HepG2 (cell line): Measurements from ENCODE around the gene SCN7A. TPM values are rescaled to one million over a fixed set of nuclear protein-coding genes. Genes with fewer than 3 reads are reported as not detected.

ENCODE experiments used
- ARID3A ChIP-seq: IDR thresholded peaks from 2 replicates; pipeline ENCODE4 v1.6.1; 2012; ENCODE audit warnings: low read depth, low read length, improper control_type of control experiment
- ARID5B ChIP-seq: IDR thresholded peaks from 2 replicates; pipeline ENCODE4 v1.4.0; 2020; ENCODE audit warnings: mild to moderate bottlenecking, missing genetic modification reagents
- BRCA1 ChIP-seq: sonication (generic); formaldehyde crosslinking; IDR thresholded peaks from 2 replicates; pipeline ENCODE4 v1.4.0; 2020; ENCODE audit warnings: missing genetic modification reagents
- CREB1 ChIP-seq, 2 experiments: fragments of 450-650 bp in 1 of 2; IDR thresholded peaks; 2 replicates each; pipeline ENCODE4 v1.6.1; 2016 to 2017; ENCODE audit warnings: control low read depth in 1 of 2, mild to moderate bottlenecking in 1 of 2, missing compliant biosample characterization in 1 of 2, missing genetic modification characterization in 1 of 2
- IKZF4 ChIP-seq: sonication (generic); formaldehyde crosslinking; IDR thresholded peaks from 2 replicates; pipeline ENCODE4 v1.5.1; 2020; ENCODE audit warnings: borderline replicate concordance, mild to moderate bottlenecking, low read depth, missing genetic modification reagents; ENCODE audit errors: not compliant biosample characterization
- KLF13 ChIP-seq: sonication (generic); formaldehyde crosslinking; IDR thresholded peaks from 2 replicates; pipeline ENCODE4 v1.4.0; 2020; ENCODE audit warnings: mild to moderate bottlenecking, missing genetic modification reagents
- MIER3 ChIP-seq: IDR thresholded peaks from 2 replicates; pipeline ENCODE4 v1.6.1; 2016; ENCODE audit warnings: missing compliant biosample characterization, borderline replicate concordance
- MLLT10 ChIP-seq: sonication (generic); formaldehyde crosslinking; IDR thresholded peaks from 2 replicates; pipeline ENCODE4 v1.4.0; 2020; ENCODE audit warnings: missing genetic modification reagents
- PHF20 ChIP-seq: sonication (generic); formaldehyde crosslinking; IDR thresholded peaks from 2 replicates; pipeline ENCODE4 v1.5.0; 2020; ENCODE audit warnings: mild to moderate bottlenecking, missing genetic modification reagents
- POLR2G ChIP-seq: fragments of 200-400 bp; formaldehyde crosslinking; IDR thresholded peaks from 2 replicates; pipeline ENCODE4 v1.6.1; 2018; ENCODE audit warnings: mild to moderate bottlenecking, low read depth, low read length, moderate library complexity
- THAP11 ChIP-seq: IDR thresholded peaks from 2 replicates; pipeline ENCODE4 v1.6.1; 2016; ENCODE audit warnings: missing biosample characterization, missing genetic modification reagents
- ZNF18 ChIP-seq: sonication (generic); formaldehyde crosslinking; IDR thresholded peaks from 2 replicates; pipeline ENCODE4 v1.8.0; 2022; ENCODE audit warnings: mild to moderate bottlenecking, missing genetic modification reagents; ENCODE audit not compliant: insufficient replicate concordance
- ZNF782 ChIP-seq: sonication (generic); formaldehyde crosslinking; IDR thresholded peaks from 2 replicates; pipeline ENCODE4 v1.4.0; 2020; ENCODE audit warnings: missing genetic modification reagents, mild to moderate bottlenecking, borderline replicate concordance
- polyA plus RNA-seq, 8 experiments: library from polyadenylated mRNA; depleted of rRNA in 3 of 8; stranded (reverse) in 7 of 8; unstranded in 1 of 8; fragments of >200 nt; fragmentation: Illumina TruSeq in 4 of 8; extraction: Trizol in 4 of 8; gene quantifications; 2 replicates each; pipeline versions ENCODE4 v1.2.1 to v1.2.3, GENCODE V29; 2011 to 2016; ENCODE audit warnings: low read depth in 4 of 8, missing spikeins in 1 of 8, mixed read lengths in 1 of 8; ENCODE audit not compliant: insufficient read depth in 1 of 8
- total RNA-seq, 5 experiments: library from RNA; depleted of rRNA; stranded (reverse); fragments of >200 nt; fragmentation: Illumina TruSeq; extraction: Trizol; gene quantifications; 2 replicates each; pipeline ENCODE4 v1.2.3, GENCODE V29; 2016; ENCODE audit warnings: low read depth in 1 of 5
- TF ChIP-seq, protein P1 (sequence below): sonication (generic); formaldehyde crosslinking; IDR thresholded peaks from 2 replicates; pipeline ENCODE4 v1.5.0; 2020; ENCODE audit warnings: mild to moderate bottlenecking, missing genetic modification reagents, borderline replicate concordance

SCN7A gene
- total and polyA plus RNA-seq, 2 of the 13 experiments (the other 11 are each of a cell fraction or from before 2014, with no cell fraction given) = 0.01 TPM; not detected in 1

- TF ChIP-seq, protein P1, sequence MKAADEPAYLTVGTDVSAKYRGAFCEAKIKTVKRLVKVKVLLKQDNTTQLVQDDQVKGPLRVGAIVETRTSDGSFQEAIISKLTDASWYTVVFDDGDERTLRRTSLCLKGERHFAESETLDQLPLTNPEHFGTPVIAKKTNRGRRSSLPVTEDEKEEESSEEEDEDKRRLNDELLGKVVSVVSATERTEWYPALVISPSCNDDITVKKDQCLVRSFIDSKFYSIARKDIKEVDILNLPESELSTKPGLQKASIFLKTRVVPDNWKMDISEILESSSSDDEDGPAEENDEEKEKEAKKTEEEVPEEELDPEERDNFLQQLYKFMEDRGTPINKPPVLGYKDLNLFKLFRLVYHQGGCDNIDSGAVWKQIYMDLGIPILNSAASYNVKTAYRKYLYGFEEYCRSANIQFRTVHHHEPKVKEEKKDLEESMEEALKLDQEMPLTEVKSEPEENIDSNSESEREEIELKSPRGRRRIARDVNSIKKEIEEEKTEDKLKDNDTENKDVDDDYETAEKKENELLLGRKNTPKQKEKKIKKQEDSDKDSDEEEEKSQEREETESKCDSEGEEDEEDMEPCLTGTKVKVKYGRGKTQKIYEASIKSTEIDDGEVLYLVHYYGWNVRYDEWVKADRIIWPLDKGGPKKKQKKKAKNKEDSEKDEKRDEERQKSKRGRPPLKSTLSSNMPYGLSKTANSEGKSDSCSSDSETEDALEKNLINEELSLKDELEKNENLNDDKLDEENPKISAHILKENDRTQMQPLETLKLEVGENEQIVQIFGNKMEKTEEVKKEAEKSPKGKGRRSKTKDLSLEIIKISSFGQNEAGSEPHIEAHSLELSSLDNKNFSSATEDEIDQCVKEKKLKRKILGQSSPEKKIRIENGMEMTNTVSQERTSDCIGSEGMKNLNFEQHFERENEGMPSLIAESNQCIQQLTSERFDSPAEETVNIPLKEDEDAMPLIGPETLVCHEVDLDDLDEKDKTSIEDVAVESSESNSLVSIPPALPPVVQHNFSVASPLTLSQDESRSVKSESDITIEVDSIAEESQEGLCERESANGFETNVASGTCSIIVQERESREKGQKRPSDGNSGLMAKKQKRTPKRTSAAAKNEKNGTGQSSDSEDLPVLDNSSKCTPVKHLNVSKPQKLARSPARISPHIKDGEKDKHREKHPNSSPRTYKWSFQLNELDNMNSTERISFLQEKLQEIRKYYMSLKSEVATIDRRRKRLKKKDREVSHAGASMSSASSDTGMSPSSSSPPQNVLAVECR (CRISPR knock-in tag) = no peak
- TF ChIP-seq MLLT10 (no peak), KLF13 (CRISPR knock-in tag) (no peak), ARID5B (CRISPR knock-in tag) (peak; percentile 18; the same call in 1 of the 2 replicates), PHF20 (no peak), POLR2G (no peak), ZNF18 (CRISPR knock-in tag) (no peak), CREB1 (IDR thresholded peaks at IDR 0.05) (no peak), CREB1 (CRISPR knock-in tag; IDR thresholded peaks at IDR 0.05) (peak; percentile 33; the same call in 1 of the 2 replicates), BRCA1 (no peak), ARID3A (0 out of 2 replicates have a peak, but pooled peaks have one; percentile 44), ZNF782 (CRISPR knock-in tag) (no peak), IKZF4 (no peak), THAP11 (CRISPR knock-in tag) (no peak), MIER3 (no peak)
Measured at GRCh38 chr2:166539340-166540162, 45.5 kb upstream of the SCN7A start (continued).
